HG02885 (cell line): ENCODE results near the gene ACTN1.

ENCODE experiments used
- ATAC-seq: cut with Tn5 transposase; IDR thresholded peaks from one replicate; pipeline ENCODE4 v1.9.1; 2021; ENCODE audit warnings: mild to moderate bottlenecking; ENCODE audit not compliant: unreplicated experiment, poor library complexity

Gene ACTN1

DNA sequence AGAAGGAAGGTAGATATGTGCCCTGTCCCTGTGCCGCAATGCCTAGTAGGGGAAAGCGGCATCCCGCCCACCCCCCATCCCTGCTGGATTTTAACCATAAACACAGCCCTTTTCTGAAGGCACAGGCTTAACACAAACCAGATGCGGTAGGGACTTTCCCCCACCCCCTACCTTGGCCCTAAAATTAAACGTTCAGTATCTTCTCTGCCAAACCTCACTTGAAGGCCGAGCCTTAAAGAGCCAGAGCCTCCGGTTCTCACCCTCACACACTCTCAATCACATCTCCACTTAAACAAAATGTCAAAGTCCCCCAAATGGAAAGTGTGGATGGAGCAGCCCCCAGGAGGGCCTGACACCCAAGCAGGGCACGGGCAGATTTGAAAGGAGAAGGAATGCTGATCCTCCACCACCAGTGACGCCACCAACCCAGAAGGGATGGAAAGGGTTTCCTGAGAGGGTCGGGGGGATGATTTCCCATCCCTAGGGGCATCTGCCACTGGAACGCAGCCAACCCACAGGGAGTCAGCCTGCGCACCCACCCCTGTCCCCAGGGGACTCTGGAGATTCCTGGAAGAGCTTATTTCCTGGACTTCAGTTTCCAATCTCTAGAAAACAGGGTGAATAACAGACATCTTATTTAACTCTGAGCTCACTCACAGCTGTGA lies 26.4 kb downstream of the ACTN1 start:
- no peak for ATAC-seq

DNA sequence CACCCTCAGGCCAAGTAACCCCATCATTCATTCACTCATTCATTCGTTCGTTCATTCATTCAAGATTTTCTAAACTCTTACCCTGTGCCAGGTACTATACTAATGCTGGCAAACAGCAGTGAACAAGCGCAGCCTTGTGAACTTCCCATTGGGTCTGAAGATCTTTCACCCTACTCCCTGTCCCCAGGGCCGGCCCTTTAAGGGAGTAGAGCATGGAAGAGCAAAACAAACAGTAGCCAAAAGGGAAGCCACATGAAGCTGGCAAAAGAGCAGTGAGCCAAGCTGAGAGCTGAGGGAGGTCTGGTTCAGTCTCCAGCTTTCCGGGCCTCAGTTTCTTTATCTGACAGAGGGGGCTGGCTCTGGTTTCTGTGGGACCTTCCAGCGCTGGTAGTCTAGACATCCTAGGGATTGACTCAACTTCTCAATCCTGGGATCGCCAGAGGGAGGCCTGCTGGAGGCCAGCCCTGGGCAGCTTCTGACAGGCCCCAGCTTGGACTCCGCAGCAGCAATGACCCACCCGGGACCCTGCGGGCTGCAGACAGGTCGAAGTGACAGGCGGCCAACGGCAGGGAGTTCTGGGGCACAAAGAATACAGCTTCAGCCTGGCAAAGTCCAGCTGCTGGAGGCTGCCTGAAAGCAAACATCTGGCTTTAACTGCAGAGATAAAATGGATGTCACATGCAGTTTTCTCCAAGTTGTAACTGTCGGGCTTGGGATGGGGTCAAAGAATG lies 27.1 kb downstream of the ACTN1 start:
- no peak for ATAC-seq

DNA sequence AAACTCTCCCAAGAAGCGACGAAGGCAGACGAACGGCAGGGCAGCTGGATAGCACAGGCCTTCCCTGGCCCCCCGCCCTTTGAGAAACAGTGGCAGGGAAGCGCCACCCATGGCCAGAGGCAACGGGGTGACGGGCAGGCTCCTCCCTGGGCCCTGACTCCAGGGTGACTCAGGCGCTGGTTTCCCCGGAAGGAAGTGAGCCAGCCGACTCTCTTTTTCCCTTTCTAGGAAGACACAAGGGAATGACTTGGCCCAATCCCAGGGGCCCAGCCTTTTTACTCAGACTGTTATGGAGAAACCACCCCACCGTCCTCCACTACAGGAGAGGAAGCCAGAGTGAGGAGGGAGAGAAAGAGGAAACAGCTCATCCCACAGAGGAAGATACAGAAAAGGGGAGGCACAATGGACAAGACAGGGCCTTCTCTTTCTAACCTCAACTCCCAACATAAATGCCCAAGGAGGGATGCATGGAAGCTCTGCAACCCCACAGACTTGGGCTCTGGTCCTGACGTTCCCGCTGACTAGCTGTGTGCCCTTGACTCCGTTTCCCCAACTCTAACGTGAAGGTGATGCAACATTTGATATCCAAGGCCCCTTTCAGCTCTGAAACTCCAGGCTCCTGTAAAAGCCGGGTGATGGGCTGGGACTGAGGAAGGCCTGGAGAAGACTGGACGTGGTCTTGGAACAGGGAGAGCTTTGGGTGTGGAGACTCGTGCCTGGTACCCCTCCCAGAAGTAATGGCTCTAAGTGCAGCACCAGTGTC lies 27.9 kb downstream of the ACTN1 start:
- no peak for ATAC-seq

DNA sequence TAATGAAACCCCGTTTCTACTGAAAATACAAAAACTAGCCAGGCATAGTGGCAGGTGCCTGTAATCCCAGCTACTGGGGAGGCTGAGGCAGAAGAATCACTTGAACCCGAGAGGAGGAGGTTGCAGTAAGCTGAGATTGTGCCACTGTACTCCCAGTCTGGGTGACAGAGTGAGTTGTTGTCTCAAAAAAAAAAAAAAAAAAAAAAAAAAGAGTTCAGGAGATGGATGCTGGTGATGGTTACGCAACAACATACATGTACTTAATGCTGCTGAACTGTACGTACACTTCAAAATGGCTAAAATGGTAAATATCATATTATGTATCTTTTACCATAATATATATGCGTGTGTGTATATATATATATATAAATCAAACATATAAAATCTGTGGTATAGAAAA lies 29.0 kb downstream of the ACTN1 start:
- no peak for ATAC-seq

DNA sequence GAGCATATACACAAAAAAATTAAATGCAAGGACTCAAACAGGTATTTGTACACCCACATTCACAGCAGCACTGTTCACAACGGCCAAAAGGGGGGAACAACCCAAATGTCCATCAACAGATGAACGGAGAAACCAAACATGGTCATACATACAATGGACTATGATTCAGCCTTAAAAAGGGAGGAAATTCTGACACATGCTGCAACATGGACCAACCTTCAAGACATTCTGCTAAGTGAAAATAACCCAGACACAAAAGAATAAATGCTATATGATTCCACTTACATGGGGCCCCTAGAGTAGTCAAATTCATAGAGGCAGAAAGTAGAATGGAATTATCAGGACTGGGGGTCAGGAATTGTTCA lies 29.5 kb downstream of the ACTN1 start:
- ATAC-seq, result no peak

DNA sequence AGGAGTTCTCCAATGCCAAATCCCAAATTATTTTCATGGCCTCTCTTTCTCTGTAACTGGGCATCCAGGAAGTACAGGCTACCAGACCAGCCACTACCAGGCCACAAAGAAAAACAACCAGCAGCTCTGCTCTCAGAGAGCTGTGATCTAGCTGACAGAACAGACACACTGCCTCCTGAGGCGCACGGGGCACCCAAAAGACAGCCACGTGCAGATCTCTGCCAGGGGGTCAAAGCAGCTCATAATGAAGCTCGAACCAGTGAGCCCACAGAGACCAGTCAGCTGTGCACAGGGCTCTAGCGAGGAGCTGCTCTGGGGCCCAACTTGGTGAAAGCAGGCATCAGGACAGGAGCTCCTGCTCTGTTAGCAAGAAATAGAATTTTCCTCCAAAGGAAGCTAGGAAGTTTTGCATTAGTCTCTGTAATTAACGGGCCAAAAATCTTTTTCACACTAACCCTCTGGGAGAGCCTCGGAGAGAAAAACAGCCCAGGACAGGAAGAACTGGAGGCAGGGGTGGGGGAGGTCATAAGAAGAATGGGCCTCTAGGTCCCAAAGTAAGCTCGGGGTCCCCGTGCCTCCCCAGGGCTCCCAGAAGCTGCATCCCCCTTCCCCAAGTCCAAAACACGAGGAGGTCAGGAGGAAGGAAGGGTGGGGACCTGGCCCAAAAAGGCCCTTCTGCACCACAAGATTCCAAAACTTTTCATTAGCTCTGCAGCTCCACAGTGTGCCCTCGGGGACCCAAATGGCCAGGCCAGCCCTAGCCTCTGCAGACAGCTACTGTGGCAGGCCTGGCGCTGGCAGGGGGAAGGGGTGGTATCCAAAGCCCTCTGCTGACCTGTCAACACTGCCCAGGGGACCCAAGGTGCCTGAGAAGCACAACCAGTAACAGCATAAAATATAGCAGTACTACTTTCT lies 30.2 kb downstream of the ACTN1 start:
- no peak for ATAC-seq

DNA sequence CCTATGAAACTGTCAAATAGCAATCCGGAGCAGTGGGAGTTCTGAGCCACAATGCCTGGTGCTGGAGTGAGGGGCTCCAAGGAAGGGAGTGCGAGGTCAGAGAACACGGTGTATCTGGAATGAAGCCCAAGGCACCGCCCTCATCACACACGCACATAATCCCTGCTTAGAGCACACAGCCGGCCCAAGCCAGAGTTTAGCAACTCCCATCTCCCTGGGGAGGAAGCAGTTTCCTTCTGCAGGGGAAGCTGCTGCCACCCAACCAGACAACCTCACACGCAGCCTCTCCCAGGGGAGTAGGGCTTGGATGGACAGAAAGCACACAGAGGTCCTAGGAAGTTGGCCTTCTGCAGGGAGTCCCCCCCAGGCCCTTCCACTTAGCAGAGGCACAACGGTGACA lies 31.3 kb downstream of the ACTN1 start:
- ATAC-seq, result no peak

DNA sequence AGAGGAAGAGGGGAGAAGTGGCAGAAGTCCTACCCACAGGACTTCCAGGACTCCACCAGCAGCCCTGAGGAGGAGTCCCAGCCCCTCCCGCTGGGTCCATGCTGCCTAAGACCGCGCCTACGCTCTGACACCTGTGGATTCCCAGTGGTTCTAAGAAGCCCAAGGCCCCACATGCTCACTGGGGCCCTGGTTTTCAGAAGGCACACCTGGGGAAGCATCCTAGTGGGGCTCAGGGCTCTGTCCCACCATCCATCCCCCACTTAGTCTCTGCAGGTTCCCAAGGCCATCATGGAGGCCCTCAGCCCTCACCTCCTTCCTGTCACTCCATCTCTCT lies 32.6 kb downstream of the ACTN1 start:
- ATAC-seq, result no peak

DNA sequence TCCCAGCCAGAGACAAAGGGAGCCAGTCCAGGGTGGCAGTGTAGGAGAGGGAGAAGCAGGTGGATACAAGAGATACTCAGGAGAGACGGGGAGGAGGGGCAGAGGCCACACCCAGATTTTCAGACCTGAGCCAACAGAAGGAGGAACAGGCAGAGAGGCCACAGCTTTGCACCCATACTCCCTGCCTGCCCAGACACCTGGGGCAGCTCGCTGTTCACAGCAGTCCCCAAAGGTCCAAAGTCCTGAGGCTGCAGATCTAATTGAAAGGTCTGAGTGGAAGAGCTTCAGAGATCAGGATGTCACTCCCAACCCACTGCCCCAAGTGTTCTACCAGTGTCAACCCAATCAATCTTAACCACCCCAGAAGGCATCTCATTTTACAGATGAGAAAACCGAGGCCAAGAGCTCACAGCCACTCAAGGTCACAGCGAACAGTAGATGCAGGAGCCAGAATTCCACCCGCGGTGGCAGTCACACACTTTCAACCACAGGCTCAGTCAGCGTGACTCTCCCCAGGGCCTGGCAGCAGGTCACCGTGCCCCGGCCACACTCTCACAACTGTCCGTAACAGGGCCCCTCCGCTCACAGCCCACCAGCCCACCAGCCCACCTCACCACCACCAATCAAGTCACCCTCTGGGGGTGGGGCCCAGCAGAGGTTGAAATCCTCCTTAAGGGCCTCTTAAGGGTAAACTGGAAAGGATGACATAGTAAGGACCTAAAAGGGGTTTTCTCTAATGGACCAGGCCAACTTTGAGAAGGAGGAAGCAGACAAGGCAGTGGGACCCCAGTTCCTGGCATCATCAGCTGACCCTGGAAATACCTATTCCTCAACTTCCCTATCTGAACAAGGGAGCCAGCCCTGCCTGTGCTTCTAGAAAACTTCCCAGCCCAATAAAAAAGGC lies 33.3 kb downstream of the ACTN1 start:
- ATAC-seq, result no peak

DNA sequence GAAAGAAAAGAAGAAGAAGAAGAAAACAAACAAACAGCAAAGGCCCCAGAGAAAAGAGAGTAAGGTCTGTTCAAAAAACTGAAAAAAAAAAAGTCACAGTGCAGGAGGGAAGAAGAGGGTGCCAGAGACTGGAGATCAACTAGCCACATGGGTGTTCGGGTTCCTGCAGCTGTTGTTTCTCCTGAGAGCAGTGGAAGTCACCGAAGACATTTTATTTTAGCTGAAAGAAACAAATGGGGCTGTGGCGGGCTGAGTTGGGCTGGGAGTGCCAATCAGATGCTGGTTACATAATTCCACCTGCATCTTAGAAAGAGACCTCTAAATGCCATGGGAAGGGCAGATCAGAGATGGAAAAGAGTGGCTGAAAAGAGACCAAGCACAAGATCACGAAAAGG lies 33.9 kb downstream of the ACTN1 start:
- ATAC-seq, result no peak

DNA sequence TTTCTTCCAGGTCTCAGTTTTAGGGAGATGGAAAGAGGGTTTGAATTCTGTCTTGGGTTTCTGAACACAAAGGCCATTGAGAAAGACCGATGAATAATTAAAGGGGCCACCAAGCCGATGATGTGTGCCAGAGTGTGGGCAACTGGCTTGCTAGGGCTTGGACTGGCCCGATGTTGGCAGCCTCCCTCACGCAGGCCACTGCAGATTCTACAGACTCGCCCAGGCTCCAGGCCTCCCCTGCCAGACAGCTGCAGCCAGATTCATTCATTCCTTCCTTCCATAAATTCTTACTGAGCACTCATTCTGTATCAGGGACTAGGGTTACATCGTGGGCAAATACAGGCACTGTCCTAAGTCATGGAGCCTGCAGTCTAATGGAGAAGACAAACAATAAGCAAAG lies 34.9 kb downstream of the ACTN1 start:
- no peak for ATAC-seq

DNA sequence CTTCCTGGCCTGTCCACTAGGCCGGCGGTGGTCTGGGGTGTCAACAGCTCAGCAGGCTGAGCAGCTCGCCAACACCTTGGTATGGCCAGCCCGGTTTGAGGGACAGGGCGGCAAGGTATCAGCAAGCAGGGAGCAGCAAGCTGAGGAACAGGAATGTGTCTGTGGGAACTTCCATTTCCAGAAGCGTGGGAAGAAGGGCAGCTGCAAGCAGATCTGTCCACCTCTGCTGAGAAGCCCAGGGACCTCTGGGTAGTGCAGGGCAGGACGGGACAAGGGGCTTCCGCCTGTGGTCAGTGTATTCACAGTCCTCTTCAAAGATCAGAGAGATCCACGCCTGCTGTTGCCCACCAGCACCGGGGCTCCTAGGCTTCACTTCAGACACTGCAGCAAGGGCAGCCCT lies 36.0 kb downstream of the ACTN1 start:
- ATAC-seq, result no peak

DNA sequence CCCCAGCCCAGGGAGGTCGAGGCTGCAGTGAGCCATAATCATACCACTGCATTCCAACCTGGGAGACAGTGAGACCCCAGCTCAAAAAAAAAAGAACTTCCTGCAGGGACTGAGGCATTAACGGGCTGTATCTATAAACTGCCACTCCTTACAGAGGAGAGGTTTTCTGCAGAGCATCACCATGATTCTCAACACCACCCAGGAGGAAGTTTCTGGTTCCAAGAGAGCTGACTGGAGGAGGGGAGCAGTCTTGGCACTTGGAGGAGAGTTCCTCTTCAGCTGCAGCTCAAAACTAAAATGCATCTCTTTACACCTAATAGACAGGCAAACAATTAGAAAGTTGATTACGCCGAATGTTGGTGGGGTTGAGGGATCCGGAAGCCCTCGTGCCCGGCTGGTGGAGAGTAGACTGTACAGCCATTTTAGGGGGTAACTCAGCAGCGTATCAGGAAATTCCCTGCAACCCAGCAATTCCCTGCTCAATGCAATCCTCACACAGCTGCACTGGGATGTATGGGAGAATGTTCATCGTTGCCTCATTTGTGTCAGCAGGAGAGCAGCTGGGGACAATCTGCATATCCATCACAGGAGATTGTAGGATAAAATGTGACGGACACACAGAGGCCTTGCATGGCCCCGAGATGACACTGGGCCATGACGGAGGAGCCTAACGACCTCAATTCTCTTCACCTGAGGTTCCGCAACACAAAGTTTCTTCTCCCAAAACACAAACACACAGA lies 36.6 kb downstream of the ACTN1 start:
- ATAC-seq, result no peak

DNA sequence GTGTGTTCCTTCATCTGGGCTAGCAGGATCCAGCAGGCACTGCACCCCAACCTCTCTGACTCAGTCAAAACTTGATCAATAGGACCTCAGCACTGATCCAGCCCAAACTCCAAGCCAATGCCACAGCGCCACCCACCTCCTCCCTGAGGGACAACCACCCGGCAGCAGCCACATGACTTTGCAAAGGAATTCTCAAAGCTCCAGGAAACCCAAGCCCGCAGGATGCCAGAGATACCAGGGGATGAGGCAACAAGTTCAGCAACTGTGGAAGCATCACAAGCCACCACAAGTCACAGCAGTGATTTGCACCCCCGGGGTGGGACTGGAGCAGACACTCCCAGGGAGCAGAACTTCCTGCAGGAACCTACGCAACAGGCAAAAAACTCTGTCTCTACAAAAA lies 37.3 kb downstream of the ACTN1 start:
- no peak for ATAC-seq

DNA sequence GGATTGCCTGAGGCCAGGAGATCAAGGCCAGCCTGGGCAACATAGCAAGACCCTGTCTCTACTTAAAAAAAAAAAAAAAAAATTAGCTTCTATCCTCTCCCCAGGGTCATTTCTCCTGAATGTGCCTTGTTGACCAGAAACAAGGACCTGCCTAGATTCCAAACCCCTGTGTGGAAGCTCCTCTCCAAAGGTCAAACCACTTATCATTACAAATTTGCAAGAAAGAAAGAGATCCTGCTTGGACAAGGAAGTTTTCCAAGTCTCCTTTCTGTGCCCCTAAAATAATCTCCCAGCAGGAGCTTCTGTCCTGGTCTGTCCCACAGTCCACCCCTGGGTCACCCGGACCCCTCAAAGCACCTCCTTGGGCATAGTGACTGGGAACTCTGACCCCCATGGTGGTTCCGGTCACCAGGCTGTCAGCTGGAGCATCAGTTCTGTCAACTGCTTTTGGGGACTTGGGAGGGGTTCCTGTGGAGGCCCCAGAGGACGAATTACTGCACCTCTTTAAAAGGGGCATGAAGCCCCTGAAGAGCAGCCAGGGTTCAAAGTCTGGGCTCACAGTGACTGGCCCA lies 38.4 kb downstream of the ACTN1 start:
- ATAC-seq, result no peak

DNA sequence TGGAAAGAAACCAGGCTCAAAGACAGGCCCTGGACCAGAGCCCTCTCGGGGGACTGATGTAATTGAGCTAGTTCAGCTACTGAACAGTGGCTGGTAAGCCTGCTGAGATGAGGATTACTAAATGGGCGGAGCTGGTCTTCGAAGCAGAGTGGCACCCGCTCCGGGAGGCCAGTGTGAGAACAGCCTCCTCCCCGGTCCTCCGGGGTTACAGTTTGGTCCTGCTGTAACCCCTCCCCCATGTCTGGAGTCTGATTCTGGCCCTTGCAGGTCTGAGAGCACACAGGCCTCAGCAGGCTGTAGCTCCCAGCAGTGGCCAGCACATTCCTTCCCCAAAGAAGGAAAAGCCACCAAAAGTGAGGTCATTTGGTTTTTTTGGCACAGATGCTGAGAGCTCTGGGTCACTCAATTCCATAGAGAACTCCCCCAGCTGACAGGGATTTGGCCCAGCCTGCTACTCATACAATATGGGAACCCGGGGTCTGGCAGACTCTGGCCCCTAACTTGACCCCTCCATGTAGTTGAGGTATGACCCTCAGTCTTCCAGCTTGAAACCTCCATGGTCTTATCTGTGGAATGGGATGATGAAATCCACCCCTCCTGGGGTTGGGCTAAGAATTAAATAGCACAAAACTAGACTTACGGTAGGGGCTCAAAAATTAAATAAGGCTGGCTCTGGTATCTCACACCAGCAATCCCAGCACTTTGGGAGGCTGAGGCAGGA lies 39.0 kb downstream of the ACTN1 start:
- no peak for ATAC-seq

DNA sequence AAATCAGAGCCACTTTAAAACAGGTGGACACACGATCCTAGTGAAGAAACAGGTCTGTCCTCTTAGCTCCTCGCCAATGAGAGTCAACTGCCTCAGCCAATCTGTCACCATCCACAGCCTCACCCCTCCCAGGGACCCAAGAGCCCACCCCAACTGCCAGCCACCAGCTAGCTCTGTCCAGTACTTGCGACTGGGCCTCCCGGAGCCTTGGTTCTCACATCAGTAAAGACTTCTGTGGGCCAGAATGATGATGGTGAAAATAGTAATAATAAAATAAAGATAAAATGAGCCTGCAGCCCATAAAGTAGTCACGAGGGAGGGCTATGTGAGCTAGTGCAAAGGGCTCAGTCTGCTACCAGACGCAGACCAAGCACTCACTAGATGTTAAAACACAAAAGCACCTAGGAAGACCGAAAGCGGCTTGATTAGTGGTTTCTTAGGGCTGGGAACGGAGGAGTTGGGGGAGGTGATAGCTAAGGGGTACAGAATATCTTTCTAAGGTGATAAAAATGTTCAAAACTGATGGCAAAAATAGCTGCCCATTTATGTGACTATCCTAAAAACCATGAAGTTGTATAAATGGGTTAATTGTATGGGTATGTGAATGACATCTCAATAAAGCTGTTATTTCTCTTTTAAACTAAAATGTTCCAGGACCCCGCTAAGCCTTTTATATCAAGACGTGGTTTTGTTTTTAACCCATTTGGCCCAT lies 39.8 kb downstream of the ACTN1 start:
- ATAC-seq, result no peak
